GM21786 (cell line): ENCODE results near the gene TMEM116.
"Not testable (repeated sequence)": the region's sequence is repeated elsewhere in the genome, so short reads cannot be mapped to it uniquely, and the experiment has no call there.

ENCODE experiments used
- ATAC-seq: cut with Tn5 transposase; IDR thresholded peaks from one replicate; pipeline ENCODE4 v1.9.1; 2021; ENCODE audit not compliant: unreplicated experiment

TMEM116 gene

DNA sequence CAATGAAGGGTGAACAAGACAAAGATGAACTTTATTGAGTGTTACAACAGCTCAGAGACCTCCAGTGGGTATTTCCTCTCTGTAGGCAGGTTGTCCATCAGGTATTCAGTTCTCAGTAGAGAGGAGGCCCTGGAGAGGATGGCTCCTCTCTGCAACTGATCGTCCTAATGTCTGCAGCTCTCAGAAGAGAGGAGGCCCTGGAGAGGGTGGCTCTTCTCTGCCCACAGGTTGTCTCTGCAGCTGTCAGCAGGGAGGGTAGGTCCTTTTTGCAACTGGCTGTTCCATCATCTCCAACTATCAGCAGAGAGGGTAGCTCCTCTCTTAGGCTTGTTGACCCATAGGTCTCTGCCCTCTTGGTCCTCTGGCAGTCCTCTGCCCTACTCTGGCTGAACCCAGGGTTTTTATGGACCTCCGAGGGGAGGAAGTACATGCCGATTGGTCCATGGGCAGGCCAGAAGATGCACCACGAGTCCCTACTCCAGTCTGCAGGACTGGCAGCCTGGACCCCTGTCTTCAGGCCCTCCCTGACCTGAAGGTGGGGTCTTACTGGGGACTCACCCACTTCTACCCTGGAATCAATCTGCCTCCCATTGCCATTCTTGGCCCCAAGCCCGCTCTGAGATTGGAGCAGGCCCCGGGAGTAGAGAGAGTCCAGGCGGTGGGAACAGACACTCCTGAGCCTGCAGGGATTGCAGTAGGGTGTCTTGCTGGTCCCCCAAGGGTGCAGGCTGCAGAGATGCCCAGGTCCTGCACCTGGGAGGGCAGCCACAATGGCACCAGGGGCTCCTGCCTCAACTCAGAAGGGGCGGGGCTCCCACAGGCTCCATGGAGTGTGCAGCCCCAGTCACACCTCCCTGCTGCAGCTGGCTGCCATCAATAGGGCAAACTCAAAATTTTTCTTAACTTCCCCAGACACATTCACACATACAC is 2.3 kb downstream of the TMEM116 start:
- ATAC-seq = no peak

DNA sequence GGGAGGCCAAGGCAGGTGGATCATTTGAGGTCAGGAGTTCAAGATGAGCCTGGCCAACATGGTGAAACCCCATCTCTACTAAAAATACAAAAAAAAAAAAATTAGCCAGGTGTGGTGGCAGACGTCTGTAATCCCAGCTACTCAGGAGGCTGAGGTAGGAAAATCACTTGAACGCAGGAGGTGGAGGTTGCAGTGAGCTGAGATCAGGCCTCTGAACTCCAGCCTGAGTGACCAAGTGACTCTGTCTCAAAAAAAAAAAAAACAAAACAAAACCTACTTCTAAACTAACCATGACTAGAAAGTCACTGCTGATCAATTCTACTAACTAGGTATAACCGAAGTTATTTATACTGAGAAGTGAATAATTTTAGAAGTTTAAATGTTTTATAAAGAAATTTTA is 3.4 kb downstream of the TMEM116 start:
- not testable (repeated sequence) for ATAC-seq

DNA sequence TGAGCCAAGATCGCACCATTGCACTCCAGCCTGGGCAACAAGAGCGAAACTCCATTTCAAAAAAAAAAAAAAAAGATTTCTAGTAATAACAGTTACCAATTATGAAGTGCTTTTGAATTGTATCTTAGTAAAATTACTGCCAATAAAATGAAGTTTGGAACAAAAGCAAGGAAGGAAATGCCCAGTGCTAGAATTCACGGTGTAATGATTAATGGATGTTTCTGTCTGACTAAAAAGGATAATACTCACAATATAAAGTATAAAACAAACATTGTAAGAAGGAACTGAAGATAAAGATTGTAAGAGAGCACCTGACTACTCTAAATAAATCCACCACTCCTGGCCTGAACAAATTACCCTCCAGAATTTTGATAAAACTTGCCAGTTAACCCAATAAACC is 4.0 kb downstream of the TMEM116 start:
- ATAC-seq = no peak

DNA sequence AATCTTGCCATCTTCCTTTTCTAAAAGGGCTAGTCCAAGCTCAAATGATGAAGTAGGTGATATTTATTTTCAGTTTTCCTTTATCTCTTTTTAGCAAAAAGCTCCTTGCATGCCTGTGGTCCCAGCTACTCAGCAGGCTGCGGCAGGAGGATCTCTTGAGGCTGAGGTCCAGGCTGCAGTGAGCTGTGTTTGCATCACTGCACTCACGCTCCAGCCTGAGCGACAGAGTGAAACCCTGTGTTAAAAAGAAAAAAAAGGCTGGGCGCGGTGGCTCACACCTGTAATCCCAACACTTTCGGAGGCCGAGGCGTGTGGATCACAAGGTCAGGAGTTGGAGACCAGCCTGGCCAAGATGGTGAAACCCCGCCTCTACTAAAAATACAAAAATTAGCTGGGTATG is 5.0 kb downstream of the TMEM116 start:
- no peak for ATAC-seq

DNA sequence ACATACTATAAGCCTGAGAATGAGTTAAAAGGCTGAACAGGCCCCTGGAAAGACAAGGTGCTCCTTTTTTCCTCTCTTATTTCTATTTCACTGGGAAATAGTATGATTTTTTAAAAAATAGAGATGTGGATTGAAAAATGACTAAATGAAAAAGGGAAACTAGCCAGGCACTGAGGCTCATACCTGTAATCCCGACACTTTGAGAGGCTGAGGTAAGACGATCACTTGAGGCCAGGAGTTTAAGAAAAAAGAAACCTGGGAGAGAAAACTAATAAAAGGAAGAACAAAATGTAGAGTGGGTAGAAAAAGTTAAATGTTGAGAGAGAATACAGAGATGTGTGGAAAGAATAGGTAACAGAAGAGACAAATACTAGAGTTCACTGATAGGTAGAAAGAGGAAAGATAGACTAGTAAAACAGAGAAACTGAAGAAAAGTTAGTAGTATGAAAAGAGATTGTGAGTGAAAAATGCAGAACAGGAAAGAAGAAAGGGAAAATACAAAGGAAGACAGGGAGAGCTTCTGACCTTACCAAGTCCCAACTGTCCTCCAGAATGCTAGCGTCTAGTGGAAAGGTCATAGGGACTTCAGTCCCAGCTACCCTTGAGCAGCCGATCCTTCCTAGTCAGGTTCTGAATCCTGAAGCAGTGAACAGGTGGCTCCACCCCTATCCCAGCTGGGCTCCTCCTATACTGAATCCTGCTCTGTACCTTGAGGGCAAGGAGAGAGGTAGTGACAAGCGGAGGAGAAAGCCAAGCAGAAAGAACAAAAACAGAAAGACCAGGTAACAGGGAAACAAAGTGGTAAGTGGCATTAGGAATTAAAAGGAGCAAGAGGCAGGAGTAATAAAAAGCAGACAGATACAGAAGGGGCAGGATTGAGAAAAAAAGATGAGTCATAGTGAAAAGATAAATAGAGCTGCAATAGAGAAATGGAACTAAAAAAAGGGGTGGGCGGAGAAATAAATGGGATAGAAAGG is 7.3 kb downstream of the TMEM116 start:
- no peak for ATAC-seq

DNA sequence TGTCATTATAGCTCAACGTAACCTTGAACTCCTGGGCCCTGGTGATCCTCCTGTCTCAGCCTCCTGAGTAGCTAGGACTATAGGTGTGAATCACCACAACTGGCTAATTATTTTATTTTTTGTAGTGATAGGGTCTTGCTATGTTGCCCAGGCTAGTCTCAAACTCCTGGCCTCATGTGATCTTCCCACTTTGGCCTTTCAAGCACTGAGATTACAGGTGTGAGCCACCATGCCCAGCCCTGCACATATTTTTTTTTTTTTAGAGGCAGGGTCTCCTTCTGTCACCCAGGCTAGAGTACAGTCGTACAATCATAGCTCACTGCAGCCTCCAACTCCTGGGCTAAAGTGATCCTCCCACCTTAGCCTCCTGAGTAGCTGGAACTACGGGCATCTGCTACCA is 8.9 kb downstream of the TMEM116 start:
- ATAC-seq = no peak

DNA sequence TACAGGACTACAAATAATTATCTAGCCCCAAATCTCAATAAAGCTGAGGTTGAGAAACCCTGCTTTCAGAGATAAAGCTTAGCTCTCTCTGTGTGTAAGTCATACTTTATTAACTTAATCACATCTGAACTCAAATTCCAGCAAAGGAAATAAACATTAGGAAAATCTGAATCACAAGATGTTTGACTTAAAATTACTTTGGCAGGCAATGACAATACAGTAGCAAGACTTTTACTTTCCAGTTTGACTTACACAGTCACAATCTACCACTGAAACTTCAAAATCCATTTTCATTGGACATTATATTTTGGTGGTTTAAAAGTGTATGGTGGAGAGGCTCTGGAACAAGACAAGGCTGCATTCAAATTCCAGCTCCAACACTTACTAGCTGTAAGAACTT is 11.4 kb downstream of the TMEM116 start:
- ATAC-seq = no peak

DNA sequence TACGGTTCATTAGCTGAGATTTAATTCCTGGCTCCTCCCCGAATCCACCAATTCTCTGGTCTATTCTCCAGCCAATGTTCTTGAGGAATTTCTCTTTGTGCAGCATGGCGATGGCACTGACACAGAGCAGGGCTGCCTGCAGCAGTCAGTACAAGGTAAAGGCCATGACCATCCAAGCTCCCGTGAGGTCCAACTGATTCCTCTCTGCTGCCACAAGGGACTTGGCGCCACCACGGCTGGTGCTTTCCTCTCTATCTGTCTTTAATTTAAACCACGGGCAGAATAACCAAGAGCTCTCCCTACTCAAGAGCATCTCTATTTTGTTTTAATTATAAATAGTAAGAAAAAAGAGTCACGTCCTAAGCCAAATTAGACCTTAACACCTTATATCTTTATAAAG is 12.1 kb downstream of the TMEM116 start:
- ATAC-seq = no peak

DNA sequence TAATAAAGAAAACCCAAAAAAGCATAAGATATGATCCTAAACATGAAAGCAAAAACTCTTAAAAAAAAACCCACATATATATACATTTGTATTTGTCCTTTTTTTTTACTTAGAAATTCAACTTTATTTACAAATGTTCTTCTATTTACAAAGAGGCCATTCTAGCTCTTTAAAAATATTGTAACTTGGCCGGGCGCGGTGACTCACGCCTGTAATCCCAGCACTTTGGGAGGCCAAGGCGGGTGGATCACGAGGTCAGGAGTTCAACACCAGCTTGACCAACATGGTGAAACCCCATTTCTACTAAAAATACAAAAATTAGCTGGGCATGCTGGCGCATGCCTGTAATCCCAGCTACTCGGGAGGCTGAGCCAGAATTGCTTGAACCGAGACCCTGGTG is 13.8 kb downstream of the TMEM116 start:
- ATAC-seq = not testable (repeated sequence)

DNA sequence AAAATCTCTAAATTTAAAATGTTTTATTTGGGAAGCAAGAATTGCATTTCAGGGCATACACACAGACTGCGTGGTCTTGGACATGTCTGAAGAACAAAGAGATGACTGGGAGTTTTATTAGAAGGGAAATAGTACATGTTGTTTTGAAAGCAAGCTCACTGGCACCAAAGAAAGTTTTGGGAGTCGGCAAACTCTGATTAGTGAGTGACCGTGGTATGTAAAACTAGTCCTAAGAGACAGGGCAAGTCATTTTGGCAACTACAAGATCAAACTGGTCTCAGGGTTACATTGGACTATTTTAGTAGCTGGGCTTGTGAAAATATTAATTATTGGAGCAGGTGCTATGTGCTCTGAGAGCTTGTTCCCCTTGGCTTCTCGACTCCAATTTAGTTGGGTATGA is 14.9 kb downstream of the TMEM116 start:
- no peak for ATAC-seq

DNA sequence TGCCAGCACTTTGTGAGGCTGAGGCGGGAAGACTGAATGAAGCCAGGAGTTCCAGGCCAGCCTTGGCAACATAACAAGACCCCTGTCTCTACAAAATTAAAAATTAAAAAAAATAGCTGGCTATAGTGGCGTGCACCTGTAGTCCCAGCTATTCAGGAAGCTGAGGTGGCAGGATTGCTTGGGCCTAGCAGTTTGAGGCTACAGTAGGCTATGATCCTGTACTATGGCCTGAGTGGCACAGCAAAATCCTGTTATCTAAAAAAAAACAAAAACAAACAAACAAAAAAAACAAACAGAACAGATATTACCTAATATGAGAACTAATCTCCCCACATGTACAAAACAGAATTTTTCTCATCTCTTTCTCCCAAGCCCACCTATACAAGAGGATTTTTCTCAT is 15.7 kb downstream of the TMEM116 start:
- ATAC-seq = no peak

DNA sequence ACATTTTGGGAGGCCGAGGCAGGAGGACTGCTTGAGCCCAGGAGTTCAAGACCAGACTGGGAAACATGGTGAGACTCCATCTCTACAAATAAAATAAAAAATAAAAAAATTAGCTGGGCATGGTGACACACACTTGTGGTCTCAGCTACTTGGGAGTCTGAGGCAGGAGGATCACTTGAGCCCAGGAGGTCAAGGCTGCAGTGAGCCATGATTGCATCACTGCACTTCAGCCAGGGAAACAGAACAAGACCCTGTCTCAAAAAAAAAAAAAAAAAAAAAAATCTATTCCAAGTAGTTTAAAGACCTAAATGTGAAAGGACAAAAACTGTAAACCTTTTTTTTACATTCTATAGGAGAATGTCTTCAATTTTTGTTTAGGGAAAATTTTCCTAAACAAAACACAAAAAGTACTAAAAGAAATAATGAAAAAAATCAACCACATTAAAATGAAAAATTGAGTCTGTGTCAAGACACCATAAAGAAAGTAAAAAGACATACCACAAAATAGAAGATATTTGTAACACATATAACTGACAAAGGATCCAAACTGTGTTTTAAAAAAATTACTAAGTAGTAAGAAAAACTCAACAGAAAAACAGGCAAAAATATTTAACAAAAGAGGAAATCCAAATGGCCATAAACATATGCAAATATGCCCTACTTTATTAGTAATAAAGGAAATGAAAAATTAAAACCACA is 17.0 kb downstream of the TMEM116 start:
- ATAC-seq = no peak

DNA sequence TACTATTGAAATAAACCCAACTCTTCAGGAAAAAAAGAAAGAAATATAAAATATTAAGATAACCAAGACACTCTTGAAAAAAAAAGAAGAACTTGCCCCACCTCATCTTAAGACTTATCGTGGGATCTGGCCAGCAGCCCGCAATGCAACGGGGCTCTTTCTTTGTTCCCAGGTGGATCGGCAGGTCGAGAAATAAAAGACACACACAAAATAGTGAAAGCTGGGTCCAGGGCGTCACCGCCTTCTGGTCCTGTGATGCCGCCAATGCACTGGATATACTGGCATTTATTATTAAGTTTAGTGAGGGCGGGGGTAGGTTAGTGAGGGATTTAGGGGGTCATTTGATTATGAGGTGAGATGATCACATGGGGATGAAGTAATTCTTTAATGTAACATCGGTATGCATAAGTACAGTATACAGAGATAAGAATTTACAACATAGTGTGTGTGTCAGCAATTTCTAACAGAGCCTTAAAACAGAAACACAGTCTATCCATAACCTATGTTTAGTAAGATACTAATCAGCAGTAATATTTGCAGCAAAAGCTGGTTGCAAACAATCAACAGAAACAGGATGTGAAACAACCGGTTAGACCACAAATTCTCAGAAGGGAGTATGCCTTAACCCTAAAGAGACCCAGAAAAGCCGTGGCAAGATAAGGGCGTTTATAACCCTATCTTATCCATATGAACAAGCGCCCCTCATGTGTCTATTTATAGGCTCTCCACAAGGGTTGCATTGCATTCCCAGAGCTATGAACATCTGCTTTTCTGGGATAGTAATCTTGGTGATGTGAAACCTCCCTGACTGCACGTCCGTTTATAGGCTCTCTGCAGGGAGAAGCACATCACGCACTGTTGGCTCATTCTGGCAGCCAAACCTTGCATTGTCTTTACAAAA is 18.5 kb downstream of the TMEM116 start:
- ATAC-seq = not testable (repeated sequence)

DNA sequence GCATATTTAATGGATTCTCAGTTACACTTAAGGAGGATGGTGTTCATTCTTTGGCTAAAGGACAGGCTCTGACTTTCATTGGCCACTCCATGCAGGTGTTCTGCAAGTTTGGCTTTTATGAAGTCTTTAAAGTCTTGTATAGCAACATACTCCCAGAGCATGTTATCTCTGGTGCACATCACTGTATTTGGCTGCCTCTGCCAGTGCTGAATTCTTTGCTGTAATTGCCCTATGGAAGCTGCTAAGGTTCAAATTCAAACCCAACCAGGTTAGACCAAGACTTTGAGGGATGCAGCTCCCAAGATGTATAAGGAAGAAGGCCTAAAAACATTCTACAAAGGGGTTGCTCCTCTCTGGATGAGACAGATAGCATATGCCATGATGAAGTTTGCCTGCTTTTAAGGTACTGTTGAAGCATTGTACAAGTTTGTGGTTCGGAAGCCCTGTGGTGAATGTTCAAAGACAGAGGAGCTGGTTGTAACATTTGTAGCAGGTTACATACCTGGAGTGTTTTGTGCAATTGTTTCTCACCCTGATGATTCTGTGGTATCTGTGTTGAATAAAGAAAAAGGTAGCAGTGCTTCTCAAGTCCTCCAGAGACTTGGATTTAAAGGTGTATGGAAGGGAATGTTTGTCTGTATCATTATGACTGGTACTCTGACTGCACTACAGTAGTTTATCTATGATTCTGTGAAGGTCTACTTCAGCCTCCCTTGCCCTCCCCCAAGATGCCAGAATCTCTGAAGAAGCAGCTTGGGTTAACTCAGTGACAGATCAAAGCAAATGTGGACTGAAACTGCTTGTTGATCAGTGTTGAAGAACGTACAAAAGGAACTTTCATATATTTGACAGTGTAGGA is 19.4 kb downstream of the TMEM116 start:
- no peak for ATAC-seq

DNA sequence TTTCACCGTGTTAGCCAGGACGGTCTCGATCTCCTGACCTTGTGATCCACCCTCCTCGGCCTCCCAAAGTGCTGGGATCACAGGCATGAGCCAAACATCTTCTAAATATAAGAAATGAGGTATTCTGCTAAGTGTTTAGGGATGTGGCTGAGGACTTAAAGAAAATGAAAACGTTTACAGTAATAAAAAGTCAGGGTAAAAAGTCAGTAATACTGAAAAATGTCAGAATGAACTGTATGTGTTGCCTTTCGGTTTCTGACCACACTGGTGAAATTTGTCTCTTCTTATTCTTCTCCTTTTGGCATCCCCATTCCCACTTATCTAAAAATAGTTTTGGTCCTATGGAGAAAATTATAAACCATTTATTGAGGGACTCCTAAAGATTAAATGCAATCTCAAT is 20.5 kb downstream of the TMEM116 start:
- ATAC-seq = no peak

DNA sequence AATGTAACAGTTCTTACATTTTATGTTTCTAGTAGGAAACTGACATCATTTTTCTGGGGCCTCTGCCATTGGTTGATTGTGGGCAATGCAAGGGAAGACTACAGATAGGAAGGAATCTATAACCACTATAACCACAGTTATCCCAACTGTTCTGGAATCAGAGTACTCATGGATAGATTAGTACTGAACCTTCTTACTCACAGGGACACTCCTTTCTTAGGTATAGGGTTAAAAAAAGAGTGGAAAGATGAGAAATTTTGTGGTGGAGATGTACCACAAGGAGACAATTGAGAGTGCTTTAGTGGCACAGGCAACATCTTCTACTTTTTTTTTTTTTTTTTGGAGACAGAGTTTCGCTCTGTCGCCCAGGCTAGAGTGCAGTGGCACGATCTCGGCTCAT is 21.0 kb downstream of the TMEM116 start:
- no peak for ATAC-seq

DNA sequence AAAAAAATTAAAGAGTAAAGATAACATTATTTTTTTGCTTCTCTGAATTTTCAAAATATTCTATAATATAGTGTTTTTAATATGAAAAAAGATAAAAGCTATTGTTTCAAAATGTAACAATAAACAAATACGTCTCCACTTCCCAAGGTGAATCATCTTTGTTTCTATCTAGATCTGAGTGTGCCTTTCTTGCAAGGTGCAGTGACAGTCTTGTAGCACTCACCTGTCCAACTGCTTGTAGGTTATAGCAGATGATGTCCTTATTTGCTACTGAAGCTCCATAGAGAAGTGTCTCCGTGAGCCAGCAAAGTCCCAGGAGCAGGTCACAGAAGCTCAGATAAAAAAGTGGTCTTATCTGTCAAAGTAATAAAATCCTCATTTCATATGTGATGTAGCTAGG is 21.4 kb downstream of the TMEM116 start:
- no peak for ATAC-seq

DNA sequence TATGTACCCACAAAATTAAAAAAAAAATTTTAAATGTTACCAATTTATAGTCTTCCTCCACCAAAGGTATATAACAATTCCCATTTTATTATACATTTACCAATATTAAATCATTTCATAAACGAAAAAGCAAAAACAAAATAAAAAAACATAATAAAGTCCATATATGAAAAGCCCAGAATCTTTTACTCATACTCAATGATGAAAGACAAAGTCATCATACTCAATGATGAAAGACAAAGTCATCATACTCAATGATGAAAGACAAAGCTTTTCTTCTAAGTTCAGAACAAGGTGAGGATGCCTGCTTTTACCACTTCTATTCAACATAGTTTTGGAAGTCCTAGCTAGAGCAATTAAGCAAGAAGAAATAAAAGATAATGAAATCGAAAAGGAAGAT is 28.1 kb downstream of the TMEM116 start:
- no peak for ATAC-seq

DNA sequence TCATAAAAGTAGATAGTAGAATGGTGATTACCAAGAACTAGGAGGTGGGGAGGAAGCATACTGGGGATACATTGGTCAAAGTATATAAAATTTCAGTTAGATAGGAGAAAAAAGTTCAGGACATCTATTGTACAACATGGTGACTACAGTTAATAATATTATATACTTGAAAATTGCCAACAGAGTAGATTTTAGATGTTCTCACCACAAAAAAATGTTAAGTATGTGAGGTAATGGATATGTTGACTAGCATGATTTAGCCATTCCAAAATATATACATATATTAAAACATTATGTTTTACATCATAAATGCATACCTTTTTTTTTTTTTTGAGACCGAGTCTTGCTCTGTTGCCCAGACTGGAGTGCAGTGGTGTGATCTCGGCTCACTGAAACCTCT is 31.0 kb downstream of the TMEM116 start:
- ATAC-seq = no peak
